ENCODE data around the gene GPR84.

GRCh38 chr12:54397157-54397556 lies 32.9 kb upstream of the GPR84 start:
- TF ChIP-seq CTCF (IDR thresholded peaks at IDR 0.05) = no peak
- no peak for TF ChIP-seq POLR2A (IDR thresholded peaks at IDR 0.05)

Measured in thyroid gland (tissue), 4 donors.